HepG2 (cell line): ENCODE measurements around the gene DSCAM. TPM values are rescaled to one million over a fixed set of nuclear protein-coding genes. Genes with fewer than 3 reads are reported as not detected.

ENCODE experiments used
- ATAC-seq: fragments of 200-7000 bp; cut with Tn5 transposase; 3 replicates; pipeline ENCODE4 v1.9.1; 2020; ENCODE audit warnings: mild to moderate bottlenecking, moderate library complexity
- BruUV-seq: library from RNA; stranded (reverse); fragments of 400-500 nt; replicated peaks from 2 replicates; lab custom pipeline; 2021; lab: Mats Ljungman, UMichigan
- CTCF ChIA-PET: fragments of 300-600 bp; formaldehyde crosslinking; extraction: SDS; loops from one replicate; lab custom pipeline; 2021; ENCODE audit warnings: low total read pairs, inconsistent platforms, low intra/inter-chr PET ratio; lab: Yijun Ruan, JAX
- POLR2A ChIA-PET: fragments of 350-600 bp; sonication (Branson Sonifier 250); formaldehyde crosslinking; loops from one replicate; lab custom pipeline; 2020; ENCODE audit warnings: antibody characterized with exemption, inconsistent platforms; lab: Yijun Ruan, JAX
- DNase-seq: peaks from one replicate; pipeline ENCODE4 v3.0.0-alpha.2; 2015; ENCODE audit warnings: low spot score
- FAIRE-seq: peaks from 3 replicates; lab custom pipeline; 2011; peaks lifted over from hg19 to GRCh38; lab: Jason Lieb, UNC
- H2AFZ ChIP-seq: one replicate; pipeline ENCODE4 v1.6.1; 2011; ENCODE audit warnings: low read length, inconsistent platforms
- H3K27ac ChIP-seq: fragments of 300-600 bp; 3 replicates; pipeline ENCODE4 v1.8.0; 2011; ENCODE audit warnings: mixed run types, mild to moderate bottlenecking, mixed read lengths, low read length, inconsistent platforms; ENCODE audit not compliant: insufficient read depth; ENCODE audit errors: extremely low read length
- H3K27me3 ChIP-seq, 2 experiments: fragments of 200-600 bp in 1 of 2; 2 replicates in 1 of 2; 3 replicates in 1 of 2; pipeline versions ENCODE4 v1.6.0 to v1.8.0; 2011; ENCODE audit warnings: low read length in 2 of 2, mild to moderate bottlenecking in 2 of 2, moderate library complexity in 2 of 2, inconsistent platforms in 1 of 2; ENCODE audit not compliant: insufficient read depth in 2 of 2, control insufficient read depth in 1 of 2
- H3K36me3 ChIP-seq, 2 experiments: fragments of 200-600 bp in 1 of 2; replicated peaks in 1 of 2; 2 replicates in 1 of 2; 3 replicates in 1 of 2; pipeline versions ENCODE4 v1.5.1 to v1.8.0; 2011; ENCODE audit warnings: low read length in 2 of 2, inconsistent platforms in 1 of 2; ENCODE audit not compliant: insufficient read depth in 2 of 2, control insufficient read depth in 1 of 2
- H3K4me1 ChIP-seq: 2 replicates; pipeline ENCODE4 v1.5.1; 2012; ENCODE audit warnings: low read length, inconsistent platforms; ENCODE audit not compliant: insufficient read depth
- H3K4me2 ChIP-seq: 2 replicates; pipeline ENCODE4 v1.6.0; 2011; ENCODE audit warnings: low read depth, low read length, inconsistent platforms
- H3K4me3 ChIP-seq, 3 experiments: fragments of 200-600 bp in 1 of 3; sonication (generic), shearing (Covaris generic) in 1 of 3; replicated peaks in 1 of 3; 2 replicates each; pipeline ENCODE4 v1.5.1; 2011 to 2016; ENCODE audit warnings: low read length in 3 of 3, inconsistent platforms in 2 of 3, low read depth in 2 of 3, mild to moderate bottlenecking in 2 of 3, control low read depth in 1 of 3, mixed read lengths in 1 of 3; ENCODE audit not compliant: insufficient read depth in 1 of 3
- H3K79me2 ChIP-seq: one replicate; pipeline ENCODE4 v1.6.1; 2011; ENCODE audit warnings: low read length, inconsistent platforms; ENCODE audit not compliant: insufficient read depth
- H3K9ac ChIP-seq: 2 replicates; pipeline ENCODE4 v1.6.0; 2011; ENCODE audit warnings: mild to moderate bottlenecking, low read depth, low read length, inconsistent platforms; ENCODE audit not compliant: insufficient read depth
- H3K9me3 ChIP-seq: 2 replicates; pipeline ENCODE4 v1.5.1; 2012; ENCODE audit warnings: mild to moderate bottlenecking, low read length
- H4K20me1 ChIP-seq: 2 replicates; pipeline ENCODE4 v1.6.0; 2011; ENCODE audit warnings: inconsistent platforms, mild to moderate bottlenecking, low read length, moderate library complexity; ENCODE audit not compliant: insufficient read depth
- CCAR2 ChIP-seq: fragments of 200-400 bp; formaldehyde crosslinking; optimal IDR thresholded peaks from 2 replicates; pipeline ENCODE3; 2018; ENCODE audit warnings: low read depth, mild to moderate bottlenecking, low read length, moderate library complexity
- CREB1 ChIP-seq, 2 experiments: fragments of 450-650 bp in 1 of 2; IDR thresholded peaks; 2 replicates each; pipeline ENCODE4 v1.6.1; 2016 to 2017; ENCODE audit warnings: control low read depth in 1 of 2, mild to moderate bottlenecking in 1 of 2, missing compliant biosample characterization in 1 of 2, missing genetic modification characterization in 1 of 2
- E2F5 ChIP-seq: sonication (generic); formaldehyde crosslinking; conservative IDR thresholded peaks from 2 replicates; pipeline ENCODE4 v1.4.0; 2020; ENCODE audit warnings: missing genetic modification reagents
- GATAD1 ChIP-seq: IDR thresholded peaks from 2 replicates; pipeline ENCODE4 v1.6.1; 2016; ENCODE audit warnings: missing genetic modification reagents, missing compliant biosample characterization
- MTERF4 ChIP-seq: sonication (generic); formaldehyde crosslinking; IDR thresholded peaks from 2 replicates; pipeline ENCODE4 v1.8.0; 2023; ENCODE audit warnings: mild to moderate bottlenecking, missing genetic modification reagents
- NFE2 ChIP-seq: sonication (generic); formaldehyde crosslinking; IDR thresholded peaks from 2 replicates; pipeline ENCODE4 v1.4.0; 2020; ENCODE audit warnings: missing genetic modification reagents
- PRDM15 ChIP-seq: sonication (generic); formaldehyde crosslinking; IDR thresholded peaks from 2 replicates; pipeline ENCODE4 v1.4.0; 2020; ENCODE audit warnings: missing genetic modification reagents
- SMARCE1 ChIP-seq: fragments of 450-650 bp; IDR thresholded peaks from 2 replicates; pipeline ENCODE4 v1.6.1; 2017; ENCODE audit warnings: borderline replicate concordance
- ZNF607 ChIP-seq: sonication (generic); formaldehyde crosslinking; IDR thresholded peaks from 2 replicates; pipeline ENCODE4 v1.5.1; 2020; ENCODE audit warnings: missing genetic modification reagents, mild to moderate bottlenecking, borderline replicate concordance
- ZNF780A ChIP-seq: sonication (generic); formaldehyde crosslinking; IDR thresholded peaks from 2 replicates; pipeline ENCODE4 v1.8.0; 2022; ENCODE audit warnings: mild to moderate bottlenecking, missing genetic modification reagents, moderate library complexity
- ZNF891 ChIP-seq: sonication (generic); formaldehyde crosslinking; IDR thresholded peaks from 2 replicates; pipeline ENCODE4 v1.5.0; 2020; ENCODE audit warnings: mild to moderate bottlenecking, missing genetic modification reagents
- WGBS: methylation state at CpG from one replicate; pipeline ENCODE4 v1.1.6; 2017; ENCODE audit warnings: low lambda C conversion rate; 5-methylcytosine and 5-hydroxymethylcytosine counted together
- in situ Hi-C: cut with HindIII; loops from 2 replicates; pipeline ENCODE4 v1.10.0; 2017; ENCODE audit warnings: low pct_unique_long_range_greater_than_20kb; ENCODE audit not compliant: extremely low pct_ligation_motif_present
- intact Hi-C: fragments of 100-400 bp; cut with micrococcal nuclease; formaldehyde crosslinking; loops from one replicate; pipeline ENCODE4 v1.10.0; 2022; ENCODE audit not compliant: unreplicated experiment
- polyA plus RNA-seq, 8 experiments: library from polyadenylated mRNA; depleted of rRNA in 3 of 8; stranded (reverse) in 7 of 8; unstranded in 1 of 8; fragments of >200 nt; fragmentation: Illumina TruSeq in 4 of 8; extraction: Trizol in 4 of 8; gene quantifications; 2 replicates each; pipeline versions ENCODE4 v1.2.1 to v1.2.3, GENCODE V29; 2011 to 2016; ENCODE audit warnings: low read depth in 4 of 8, missing spikeins in 1 of 8, mixed read lengths in 1 of 8; ENCODE audit not compliant: insufficient read depth in 1 of 8
- total RNA-seq, 5 experiments: library from RNA; depleted of rRNA; stranded (reverse); fragments of >200 nt; fragmentation: Illumina TruSeq; extraction: Trizol; gene quantifications; 2 replicates each; pipeline ENCODE4 v1.2.3, GENCODE V29; 2016; ENCODE audit warnings: low read depth in 1 of 5

Gene DSCAM
- total and polyA plus RNA-seq, 2 of the 13 experiments (the other 11 are each of a cell fraction or from before 2014, with no cell fraction given) = not detected

GRCh38 chr21:40613546-40614030, 233.4 kb downstream of the DSCAM start (continued):
- TF ChIP-seq PRDM15 (CRISPR knock-in tag) = no peak
- TF ChIP-seq SMARCE1 = no peak
- no peak for TF ChIP-seq CREB1 (IDR thresholded peaks at IDR 0.05)
- no peak for TF ChIP-seq CREB1 (CRISPR knock-in tag; IDR thresholded peaks at IDR 0.05)
- TF ChIP-seq CCAR2 = no peak

GRCh38 chr21:40610345-40610744, 236.6 kb downstream of the DSCAM start:
- peaks cover 89% of the 10 kb centered on the region for H3K9me3 ChIP-seq
- FAIRE-seq = no peak
- no peak overlapping the region for H3K27ac ChIP-seq
- H3K9ac ChIP-seq = no peak overlapping the region
- H4K20me1 ChIP-seq = no peaks in the 10 kb centered on the region
- intact Hi-C loops (no loop called here), in situ Hi-C loops (no loop called here)
- no peak overlapping the region for H3K4me2 ChIP-seq
- H2AFZ ChIP-seq = no peak overlapping the region
- H3K4me3 ChIP-seq = no peak overlapping the region
- ChIA-PET POLR2A (no interaction called here), CTCF (no interaction called here)
- no peaks in the 10 kb centered on the region for H3K4me1 ChIP-seq
- 49% methylated on average over 6 of the region's 6 CpGs for WGBS
- no peak for TF ChIP-seq MTERF4 (CRISPR knock-in tag)
- no peak for TF ChIP-seq ZNF780A
- TF ChIP-seq GATAD1 = no peak
- TF ChIP-seq ZNF607 (CRISPR knock-in tag) = no peak
- no peak for TF ChIP-seq NFE2
- no peak for TF ChIP-seq ZNF891 (CRISPR knock-in tag)
- TF ChIP-seq E2F5 = no peak
- BruUV-seq = no TSS peak
- no peaks in the 10 kb centered on the region for H3K79me2 ChIP-seq
- H3K36me3 ChIP-seq = no peaks in the 10 kb centered on the region
- no peaks in the 10 kb centered on the region for H3K27me3 ChIP-seq
- DNase-seq = no peak
- no peak for ATAC-seq
